GM23338 (cell line): ENCODE results near the gene TAF15. TPM values are rescaled to one million over a fixed set of nuclear protein-coding genes. Genes with fewer than 3 reads are reported as not detected.

ENCODE experiments used
- ATAC-seq: fragments of 200-7000 bp; cut with Tn5 transposase; 3 replicates; pipeline ENCODE4 v1.9.1; 2020
- DNase-seq: peaks from one replicate; pipeline ENCODE4 v3.0.0-alpha.2; 2015; ENCODE audit warnings: low spot score
- H2AFZ ChIP-seq: fragments of 200-600 bp; sonication (generic); 2 replicates; pipeline ENCODE4 v1.8.0; 2016; ENCODE audit warnings: antibody characterized with exemption, mild to moderate bottlenecking, moderate library complexity
- H3F3A ChIP-seq: fragments of 200-600 bp; sonication (generic); replicated peaks from 2 replicates; pipeline ENCODE4 v1.8.0; 2017; ENCODE audit warnings: antibody characterized with exemption, mixed run types, low read depth
- H3K27ac ChIP-seq: fragments of 200-600 bp; sonication (generic); 2 replicates; pipeline ENCODE4 v1.6.1; 2016; ENCODE audit warnings: low read depth
- H3K27me3 ChIP-seq: fragments of 200-600 bp; sonication (generic); 2 replicates; pipeline ENCODE4 v1.8.0; 2016; ENCODE audit warnings: mild to moderate bottlenecking, mixed run types, moderate library complexity; ENCODE audit not compliant: insufficient read depth
- H3K36me3 ChIP-seq: fragments of 200-600 bp; sonication (generic); 2 replicates; pipeline ENCODE4 v1.8.0; 2016; ENCODE audit warnings: mild to moderate bottlenecking; ENCODE audit not compliant: insufficient read depth
- H3K4me1 ChIP-seq: fragments of 200-600 bp; sonication (generic); 2 replicates; pipeline ENCODE4 v1.8.0; 2016; ENCODE audit warnings: mild to moderate bottlenecking, moderate library complexity; ENCODE audit not compliant: insufficient read depth
- H3K4me2 ChIP-seq: fragments of 200-600 bp; sonication (generic); 2 replicates; pipeline ENCODE4 v1.7.1; 2017; ENCODE audit warnings: mixed run types
- H3K4me3 ChIP-seq: fragments of 200-600 bp; sonication (generic); 2 replicates; pipeline ENCODE4 v1.6.1; 2016; ENCODE audit warnings: mixed run types
- H3K79me2 ChIP-seq: fragments of 200-600 bp; sonication (generic); replicated peaks from 2 replicates; pipeline ENCODE4 v1.8.0; 2017; ENCODE audit warnings: mild to moderate bottlenecking; ENCODE audit not compliant: insufficient read depth
- H3K9me2 ChIP-seq: fragments of 200-600 bp; sonication (generic); 2 replicates; pipeline ENCODE4 v1.8.0; 2017; ENCODE audit not compliant: insufficient read depth
- H4K20me1 ChIP-seq: fragments of 200-600 bp; sonication (generic); replicated peaks from 2 replicates; pipeline ENCODE4 v1.8.0; 2017; ENCODE audit warnings: mild to moderate bottlenecking; ENCODE audit not compliant: insufficient read depth
- H3K27ac Mint-ChIP-seq: 2 replicates; pipeline ENCODE4 v1.8.0; 2020; ENCODE audit warnings: inconsistent platforms, mild to moderate bottlenecking, moderate library complexity, mixed read lengths
- H3K27me3 Mint-ChIP-seq: 3 replicates; pipeline ENCODE4 v1.8.0; 2022; ENCODE audit warnings: low read depth, mild to moderate bottlenecking, moderate library complexity, mixed read lengths, inconsistent platforms; ENCODE audit not compliant: insufficient read depth, poor library complexity
- H3K36me3 Mint-ChIP-seq: 3 replicates; pipeline ENCODE4 v1.8.0; 2021; ENCODE audit warnings: low read depth, mild to moderate bottlenecking, inconsistent platforms, moderate library complexity, mixed read lengths
- H3K4me1 Mint-ChIP-seq: 3 replicates; pipeline ENCODE4 v1.8.0; 2020; ENCODE audit warnings: mild to moderate bottlenecking, inconsistent platforms, mixed read lengths
- H3K4me3 Mint-ChIP-seq: 3 replicates; pipeline ENCODE4 v1.8.0; 2021; ENCODE audit warnings: moderate library complexity, mild to moderate bottlenecking, inconsistent platforms, mixed read lengths
- H3K9me3 Mint-ChIP-seq: 3 replicates; pipeline ENCODE4 v1.8.0; 2020; ENCODE audit warnings: moderate library complexity, mild to moderate bottlenecking, inconsistent platforms, mixed read lengths
- EZH2 ChIP-seq: fragments of 200-600 bp; sonication (generic); IDR thresholded peaks from one replicate; pipeline ENCODE4 v1.8.0; 2017; ENCODE audit warnings: antibody characterized with exemption, mild to moderate bottlenecking, low read depth; ENCODE audit not compliant: unreplicated experiment
- EZH2phosphoT487 ChIP-seq: fragments of 200-600 bp; sonication (generic); IDR thresholded peaks from one replicate; pipeline ENCODE4 v1.8.1; 2018; ENCODE audit warnings: antibody characterized with exemption; ENCODE audit not compliant: unreplicated experiment
- JUNB ChIP-seq: IDR thresholded peaks from one replicate; pipeline ENCODE4 v1.6.1; 2016; ENCODE audit warnings: antibody characterized with exemption; ENCODE audit not compliant: unreplicated experiment
- POLR2AphosphoS5 ChIP-seq: IDR thresholded peaks from 2 replicates; pipeline ENCODE4 v1.6.1; 2016; ENCODE audit warnings: antibody characterized with exemption, low read depth
- REST ChIP-seq: IDR thresholded peaks from one replicate; pipeline ENCODE4 v1.6.1; 2018; ENCODE audit warnings: antibody characterized with exemption; ENCODE audit not compliant: unreplicated experiment
- STAT1 ChIP-seq: IDR thresholded peaks from one replicate; pipeline ENCODE4 v1.6.1; 2016; ENCODE audit warnings: antibody characterized with exemption; ENCODE audit not compliant: unreplicated experiment
- ZNF114 ChIP-seq: fragments of 250-450 bp; sonication (Bioruptor Pico); IDR thresholded peaks from 2 replicates; pipeline ENCODE4 v1.5.0; 2020; ENCODE audit warnings: mild to moderate bottlenecking, moderate library complexity
- polyA plus RNA-seq: library from polyadenylated mRNA; unstranded; fragments of >200 nt; fragmentation: Nextera tagmentation; extraction: Ambion mirVana; gene quantifications from 2 replicates; pipeline ENCODE4 v1.2.1, GENCODE V29; 2016
- total RNA-seq: library from RNA; depleted of rRNA; stranded (reverse); fragments of >200 nt; shearing (Covaris generic); gene quantifications from 2 replicates; pipeline ENCODE4 v1.2.3, GENCODE V29; 2014
- TF ChIP-seq, protein P1 (sequence below): IDR thresholded peaks from 2 replicates; pipeline ENCODE4 v1.6.1; 2016; ENCODE audit warnings: antibody characterized with exemption

Gene TAF15
- total and polyA plus RNA-seq, 2 experiments from 2014 or later = 33.8 to 109 TPM

GRCh38 chr17:35774499-35774898 is 34.8 kb upstream of the TAF15 start:
- H3K9me2 ChIP-seq = no peaks in the 10 kb centered on the region
- no peak overlapping the region for H3K4me2 ChIP-seq
- DNase-seq (no peak), ATAC-seq (peak; percentile 36)
- H3F3A ChIP-seq = no peaks in the 10 kb centered on the region
- H2AFZ ChIP-seq = peak overlapping the region; percentile 97
- no peaks in the 10 kb centered on the region for H3K27me3 ChIP-seq
- H4K20me1 ChIP-seq = no peaks in the 10 kb centered on the region
- H3K4me3 ChIP-seq = no peak overlapping the region
- no peaks in the 10 kb centered on the region for H3K36me3 ChIP-seq
- peaks cover 13% of the 10 kb centered on the region for H3K4me1 ChIP-seq
- Mint-ChIP-seq H3K27me3 (peaks cover 2% of the 10 kb centered on the region), H3K4me3 (no peak overlapping the region), H3K9me3 (no peaks in the 10 kb centered on the region), H3K27ac (no peak overlapping the region), H3K4me1 (peaks cover 34% of the 10 kb centered on the region), H3K36me3 (no peaks in the 10 kb centered on the region)
- TF ChIP-seq ZNF114 (no peak), POLR2AphosphoS5 (no peak), STAT1 (no peak), EZH2phosphoT487 (no peak), REST (no peak), EZH2 (no peak), JUNB (no peak)
- TF ChIP-seq, protein P1, sequence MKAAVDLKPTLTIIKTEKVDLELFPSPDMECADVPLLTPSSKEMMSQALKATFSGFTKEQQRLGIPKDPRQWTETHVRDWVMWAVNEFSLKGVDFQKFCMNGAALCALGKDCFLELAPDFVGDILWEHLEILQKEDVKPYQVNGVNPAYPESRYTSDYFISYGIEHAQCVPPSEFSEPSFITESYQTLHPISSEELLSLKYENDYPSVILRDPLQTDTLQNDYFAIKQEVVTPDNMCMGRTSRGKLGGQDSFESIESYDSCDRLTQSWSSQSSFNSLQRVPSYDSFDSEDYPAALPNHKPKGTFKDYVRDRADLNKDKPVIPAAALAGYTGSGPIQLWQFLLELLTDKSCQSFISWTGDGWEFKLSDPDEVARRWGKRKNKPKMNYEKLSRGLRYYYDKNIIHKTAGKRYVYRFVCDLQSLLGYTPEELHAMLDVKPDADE = no peak
- H3K79me2 ChIP-seq = no peaks in the 10 kb centered on the region
- no peak overlapping the region for H3K27ac ChIP-seq

- Histone ChIP-seq H4K20me1 (no peaks in the 10 kb centered on the region), H3K27me3 (no peaks in the 10 kb centered on the region), H3K79me2 (no peaks in the 10 kb centered on the region), H3F3A (no peaks in the 10 kb centered on the region), H3K4me1 (peaks cover 13% of the 10 kb centered on the region), H3K27ac (no peak overlapping the region), H2AFZ (peak overlapping the region; percentile 97), H3K4me3 (no peak overlapping the region), H3K9me2 (no peaks in the 10 kb centered on the region), H3K36me3 (no peaks in the 10 kb centered on the region), H3K4me2 (no peak overlapping the region)
- Mint-ChIP-seq H3K36me3 (no peaks in the 10 kb centered on the region), H3K4me3 (no peak overlapping the region), H3K27me3 (no peaks in the 10 kb centered on the region), H3K4me1 (peaks cover 34% of the 10 kb centered on the region), H3K27ac (no peak overlapping the region), H3K9me3 (no peaks in the 10 kb centered on the region)
- ATAC-seq (no peak), DNase-seq (no peak)
- no peak for TF ChIP-seq ZNF114
- TF ChIP-seq POLR2AphosphoS5 = no peak
These were observed 34.2 kb upstream of the TAF15 start for GRCh38 chr17:35775039-35775438.
